Natural killer cell (primary cell): ENCODE measurements around the gene PLD1. TPM values are rescaled to one million over a fixed set of nuclear protein-coding genes. Genes with fewer than 3 reads are reported as not detected.

Experiments
- ATAC-seq, 3 donors: fragments of 150-1000 bp in 2 of 3; fragments of 200-7000 bp in 1 of 3; cut with Tn5 transposase; 1 replicate in 1 of 3; 2 replicates in 2 of 3; pipeline ENCODE4 v1.10.0; 2021; ENCODE audit warnings: mild to moderate bottlenecking in 2 of 3, moderate library complexity in 2 of 3
- DNase-seq, 2 donors: peaks; one replicate each; pipeline versions ENCODE4 v3.0.0 to v3.0.0-alpha.2; 2013 to 2021; ENCODE audit warnings: mixed read lengths in 1 of 2
- H3K27ac ChIP-seq: one replicate; pipeline ENCODE4 v1.5.1; 2013; ENCODE audit warnings: mild to moderate bottlenecking, low read length
- H3K27me3 ChIP-seq: one replicate; pipeline ENCODE4 v1.6.1; 2013; ENCODE audit warnings: low read length; ENCODE audit not compliant: control insufficient read depth, insufficient read depth
- H3K36me3 ChIP-seq: one replicate; pipeline ENCODE4 v1.6.1; 2013; ENCODE audit warnings: low read length; ENCODE audit not compliant: control insufficient read depth, insufficient read depth
- H3K4me1 ChIP-seq: one replicate; pipeline ENCODE4 v1.6.1; 2013; ENCODE audit warnings: low read length; ENCODE audit not compliant: control insufficient read depth, insufficient read depth
- H3K4me3 ChIP-seq: one replicate; pipeline ENCODE4 v1.5.1; 2013; ENCODE audit warnings: low read length
- H3K9me3 ChIP-seq: one replicate; pipeline ENCODE4 v1.6.1; 2013; ENCODE audit warnings: low read length; ENCODE audit not compliant: control insufficient read depth, insufficient read depth
- H3K27ac Mint-ChIP-seq, 2 donors: one replicate each; pipeline ENCODE4 v1.8.0; 2022; ENCODE audit warnings: mild to moderate bottlenecking in 2 of 2, mixed read lengths in 2 of 2, moderate library complexity in 1 of 2
- H3K27me3 Mint-ChIP-seq, 2 donors: one replicate each; pipeline ENCODE4 v1.8.0; 2022; ENCODE audit warnings: low read depth in 2 of 2, mixed read lengths in 2 of 2
- H3K36me3 Mint-ChIP-seq: one replicate; pipeline ENCODE4 v1.8.0; 2022; ENCODE audit warnings: mixed read lengths
- H3K4me1 Mint-ChIP-seq, 2 donors: one replicate each; pipeline ENCODE4 v1.8.0; 2022; ENCODE audit warnings: mixed read lengths in 2 of 2
- H3K4me3 Mint-ChIP-seq: one replicate; pipeline ENCODE4 v1.8.0; 2022; ENCODE audit warnings: mild to moderate bottlenecking, moderate library complexity, mixed read lengths
- H3K9me3 Mint-ChIP-seq, 2 donors: one replicate each; pipeline ENCODE4 v1.8.0; 2022; ENCODE audit warnings: mixed read lengths in 2 of 2
- CTCF ChIP-seq: fragments of 200-600 bp; IDR thresholded peaks from one replicate; pipeline ENCODE4 v1.8.0; 2022; ENCODE audit warnings: antibody characterized with exemption
- WGBS: methylation state at CpG from one replicate; pipeline ENCODE4 v1.1.7; 2013; ENCODE audit warnings: missing lambda C conversion rate; ENCODE audit not compliant: insufficient coverage; 5-methylcytosine and 5-hydroxymethylcytosine counted together
- intact Hi-C: fragments of 100-400 bp; cut with micrococcal nuclease; formaldehyde crosslinking; loops from one replicate; pipeline ENCODE4 v1.14.2; 2022
- total RNA-seq, 4 donors: library from RNA; stranded (reverse); fragments of 120-200 nt in 1 of 4; gene quantifications; one replicate each; pipeline versions ENCODE4 v1.2.3 to v1.2.4, GENCODE V29; 2013 to 2022

PLD1 gene
- total RNA-seq, 3 donors from 2014 or later (not counting 1 experiment from before 2014, with no cell fraction given), result 13.2 to 26.3 (median 17.1) TPM

GRCh38 chr3:171691485-171691884 is 118.8 kb downstream of the PLD1 start:
- Histone ChIP-seq H3K27me3 (no peaks in the 10 kb centered on the region), H3K9me3 (no peaks in the 10 kb centered on the region), H3K27ac (no peak overlapping the region), H3K4me1 (no peaks in the 10 kb centered on the region), H3K36me3 (no peaks in the 10 kb centered on the region), H3K4me3 (no peak overlapping the region)
- H3K27ac Mint-ChIP-seq, result no peak overlapping the region
- no peaks in the 10 kb centered on the region for H3K4me1 Mint-ChIP-seq
- intact Hi-C loops, result no loop called here
- H3K36me3 Mint-ChIP-seq, result no peaks in the 10 kb centered on the region
- no CpG with 5 or more reads among the region's 1 CpG for WGBS
- ATAC-seq (no peak), DNase-seq (no peak)
- H3K27me3 Mint-ChIP-seq, result no peaks in the 10 kb centered on the region
- no peak for TF ChIP-seq CTCF
- no peaks in the 10 kb centered on the region for H3K9me3 Mint-ChIP-seq
- H3K4me3 Mint-ChIP-seq, result no peak overlapping the region

GRCh38 chr3:171690281-171690680 is 120.0 kb downstream of the PLD1 start:
- no peaks in the 10 kb centered on the region for H3K36me3 ChIP-seq
- no peaks in the 10 kb centered on the region for H3K27me3 ChIP-seq
- Mint-ChIP-seq H3K27me3 (no peaks in the 10 kb centered on the region), H3K4me1 (no peaks in the 10 kb centered on the region), H3K27ac (no peak overlapping the region), H3K4me3 (no peak overlapping the region), H3K36me3 (no peaks in the 10 kb centered on the region), H3K9me3 (no peaks in the 10 kb centered on the region)
- no peak for ATAC-seq
- no peak for TF ChIP-seq CTCF
- no peak overlapping the region for H3K4me3 ChIP-seq
- DNase-seq, result no peak
- no peaks in the 10 kb centered on the region for H3K4me1 ChIP-seq
- H3K27ac ChIP-seq, result no peak overlapping the region
- intact Hi-C loops, result no loop called here
- no peaks in the 10 kb centered on the region for H3K9me3 ChIP-seq

GRCh38 chr3:171688593-171688992 is 121.7 kb downstream of the PLD1 start:
- no peak overlapping the region for H3K27ac ChIP-seq
- H3K4me1 Mint-ChIP-seq, result no peaks in the 10 kb centered on the region
- H3K4me1 ChIP-seq, result no peaks in the 10 kb centered on the region
- H3K36me3 ChIP-seq, result no peaks in the 10 kb centered on the region
- intact Hi-C loops, result no loop called here
- H3K9me3 ChIP-seq, result no peaks in the 10 kb centered on the region
- H3K27me3 Mint-ChIP-seq, result no peaks in the 10 kb centered on the region
- no peaks in the 10 kb centered on the region for H3K36me3 Mint-ChIP-seq
- no peak overlapping the region for H3K4me3 ChIP-seq
- no peak overlapping the region for H3K27ac Mint-ChIP-seq
- DNase-seq (no peak), ATAC-seq (no peak)
- TF ChIP-seq CTCF, result no peak
- WGBS, result 97% methylated on average over 8 of the region's 8 CpGs
- no peaks in the 10 kb centered on the region for H3K9me3 Mint-ChIP-seq
- no peaks in the 10 kb centered on the region for H3K27me3 ChIP-seq
- no peak overlapping the region for H3K4me3 Mint-ChIP-seq

GRCh38 chr3:171688002-171688401 is 122.3 kb downstream of the PLD1 start:
- no peaks in the 10 kb centered on the region for H3K27me3 Mint-ChIP-seq
- TF ChIP-seq CTCF, result no peak
- Histone ChIP-seq H3K4me3 (no peak overlapping the region), H3K36me3 (no peaks in the 10 kb centered on the region), H3K27me3 (no peaks in the 10 kb centered on the region), H3K4me1 (no peaks in the 10 kb centered on the region), H3K27ac (no peak overlapping the region), H3K9me3 (no peaks in the 10 kb centered on the region)
- H3K36me3 Mint-ChIP-seq, result no peaks in the 10 kb centered on the region
- no peak overlapping the region for H3K27ac Mint-ChIP-seq
- no peak overlapping the region for H3K4me3 Mint-ChIP-seq
- H3K9me3 Mint-ChIP-seq, result no peaks in the 10 kb centered on the region
- intact Hi-C loops, result no loop called here
- ATAC-seq (no peak), DNase-seq (no peak)
- no peaks in the 10 kb centered on the region for H3K4me1 Mint-ChIP-seq
